HepG2 (cell line): ENCODE results near the gene FNBP1L. TPM values are rescaled to one million over a fixed set of nuclear protein-coding genes. Genes with fewer than 3 reads are reported as not detected.
A peak's percentile ranks its signal among the peaks of the same experiment; 100 is the strongest.

Source experiments
- BATF2 ChIP-seq: sonication (generic); formaldehyde crosslinking; IDR thresholded peaks from 2 replicates; pipeline ENCODE4 v1.8.0; 2022; ENCODE audit warnings: mild to moderate bottlenecking, missing genetic modification reagents, moderate library complexity
- CHCHD3 ChIP-seq: sonication (generic); formaldehyde crosslinking; IDR thresholded peaks from 2 replicates; pipeline ENCODE4 v1.8.0; 2022; ENCODE audit warnings: mild to moderate bottlenecking, missing genetic modification reagents, moderate library complexity
- DR1 ChIP-seq: sonication (generic); formaldehyde crosslinking; IDR thresholded peaks from 2 replicates; pipeline ENCODE4 v1.8.0; 2021; ENCODE audit warnings: mild to moderate bottlenecking, missing genetic modification reagents, inconsistent platforms
- HNRNPK ChIP-seq: fragments of 200-400 bp; formaldehyde crosslinking; IDR thresholded peaks from 2 replicates; pipeline ENCODE4 v1.6.1; 2018; ENCODE audit warnings: low read length, low read depth, moderate library complexity, mild to moderate bottlenecking; ENCODE audit not compliant: poor library complexity, severe bottlenecking
- KAT7 ChIP-seq: IDR thresholded peaks from 2 replicates; pipeline ENCODE4 v1.6.1; 2018; ENCODE audit warnings: borderline replicate concordance, missing compliant biosample characterization
- MXD3 ChIP-seq: IDR thresholded peaks from 2 replicates; pipeline ENCODE4 v1.6.1; 2016; ENCODE audit warnings: mild to moderate bottlenecking, missing biosample characterization, missing genetic modification reagents
- NONO ChIP-seq, 2 experiments: fragments of 450-650 bp in 1 of 2; sonication (generic) in 1 of 2; formaldehyde crosslinking in 1 of 2; IDR thresholded peaks in 1 of 2; conservative IDR thresholded peaks in 1 of 2; 2 replicates each; pipeline versions ENCODE4 v1.6.1 to v1.8.0; 2017 to 2022; ENCODE audit warnings: mild to moderate bottlenecking in 1 of 2, missing genetic modification reagents in 1 of 2, moderate library complexity in 1 of 2
- NPAS2 ChIP-seq: sonication (generic); formaldehyde crosslinking; IDR thresholded peaks from 2 replicates; pipeline ENCODE4 v1.8.0; 2022; ENCODE audit warnings: mild to moderate bottlenecking, missing genetic modification reagents, borderline replicate concordance
- PHF5A ChIP-seq: IDR thresholded peaks from one replicate; pipeline ENCODE4 v1.6.1; 2018; ENCODE audit warnings: low read depth, missing genetic modification reagents; ENCODE audit not compliant: unreplicated experiment
- RNF2 ChIP-seq: fragments of 450-650 bp; conservative IDR thresholded peaks from 2 replicates; pipeline ENCODE4 v1.6.1; 2016; ENCODE audit warnings: low read depth
- SALL2 ChIP-seq: sonication (generic); formaldehyde crosslinking; IDR thresholded peaks from 2 replicates; pipeline ENCODE4 v1.8.1; 2023; ENCODE audit warnings: mild to moderate bottlenecking, missing genetic modification reagents, inconsistent platforms
- TAF1 ChIP-seq: sonication (generic); formaldehyde crosslinking; IDR thresholded peaks from 2 replicates; pipeline ENCODE4 v1.4.0; 2020; ENCODE audit warnings: missing genetic modification reagents
- TEF ChIP-seq: sonication (generic); formaldehyde crosslinking; IDR thresholded peaks from 2 replicates; pipeline ENCODE4 v1.5.0; 2020; ENCODE audit warnings: missing genetic modification reagents
- ZFYVE20 ChIP-seq: sonication (generic); formaldehyde crosslinking; IDR thresholded peaks from 2 replicates; pipeline ENCODE4 v1.8.0; 2023; ENCODE audit warnings: low read depth, mild to moderate bottlenecking, moderate library complexity, missing genetic modification reagents, borderline replicate concordance
- ZNF552 ChIP-seq: sonication (generic); formaldehyde crosslinking; IDR thresholded peaks from 2 replicates; pipeline ENCODE4 v1.9.0; 2022; ENCODE audit warnings: missing genetic modification reagents, mild to moderate bottlenecking, borderline replicate concordance
- ZNF839 ChIP-seq: sonication (generic); formaldehyde crosslinking; IDR thresholded peaks from 2 replicates; pipeline ENCODE4 v1.4.0; 2020; ENCODE audit warnings: missing genetic modification reagents, mild to moderate bottlenecking, borderline replicate concordance
- polyA plus RNA-seq, 8 experiments: library from polyadenylated mRNA; depleted of rRNA in 3 of 8; stranded (reverse) in 7 of 8; unstranded in 1 of 8; fragments of >200 nt; fragmentation: Illumina TruSeq in 4 of 8; extraction: Trizol in 4 of 8; gene quantifications; 2 replicates each; pipeline versions ENCODE4 v1.2.1 to v1.2.3, GENCODE V29; 2011 to 2016; ENCODE audit warnings: low read depth in 4 of 8, missing spikeins in 1 of 8, mixed read lengths in 1 of 8; ENCODE audit not compliant: insufficient read depth in 1 of 8
- total RNA-seq, 5 experiments: library from RNA; depleted of rRNA; stranded (reverse); fragments of >200 nt; fragmentation: Illumina TruSeq; extraction: Trizol; gene quantifications; 2 replicates each; pipeline ENCODE4 v1.2.3, GENCODE V29; 2016; ENCODE audit warnings: low read depth in 1 of 5
- TF ChIP-seq, protein P1 (sequence below): sonication (generic); formaldehyde crosslinking; IDR thresholded peaks from 2 replicates; pipeline ENCODE4 v1.4.0; 2020; ENCODE audit warnings: mild to moderate bottlenecking, missing genetic modification reagents

FNBP1L gene
- total and polyA plus RNA-seq, 2 of the 13 experiments (the other 11 are each of a cell fraction or from before 2014, with no cell fraction given), result 24.1 to 27.1 TPM

DNA sequence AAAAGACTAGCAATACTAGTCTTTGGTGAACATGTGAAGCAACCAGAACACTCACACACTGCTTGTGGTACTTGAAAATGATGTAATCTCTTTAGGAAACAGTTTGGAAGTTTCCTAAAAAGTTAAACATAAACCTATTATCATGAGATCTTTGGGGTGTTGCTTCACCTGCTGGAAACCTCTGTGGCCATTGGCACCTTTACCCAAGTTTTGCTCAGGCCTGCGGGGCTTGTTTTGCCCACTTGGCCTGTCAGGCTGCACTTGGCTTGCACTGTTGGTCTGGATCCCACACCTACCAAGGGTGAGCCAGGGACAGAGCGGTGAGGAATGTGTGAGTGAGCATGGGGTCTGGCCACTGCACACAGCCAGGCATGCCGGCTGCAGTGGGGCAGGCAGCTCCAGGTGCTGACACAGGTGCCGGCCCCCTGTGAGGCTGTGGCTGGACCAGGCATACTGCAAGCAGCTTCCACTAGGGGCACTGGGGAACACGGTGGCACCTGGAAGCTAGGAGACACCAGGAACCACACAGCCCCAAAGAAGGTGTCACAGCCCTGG is 14.4 kb upstream of the FNBP1L start (continued):
- TF ChIP-seq, protein P1, sequence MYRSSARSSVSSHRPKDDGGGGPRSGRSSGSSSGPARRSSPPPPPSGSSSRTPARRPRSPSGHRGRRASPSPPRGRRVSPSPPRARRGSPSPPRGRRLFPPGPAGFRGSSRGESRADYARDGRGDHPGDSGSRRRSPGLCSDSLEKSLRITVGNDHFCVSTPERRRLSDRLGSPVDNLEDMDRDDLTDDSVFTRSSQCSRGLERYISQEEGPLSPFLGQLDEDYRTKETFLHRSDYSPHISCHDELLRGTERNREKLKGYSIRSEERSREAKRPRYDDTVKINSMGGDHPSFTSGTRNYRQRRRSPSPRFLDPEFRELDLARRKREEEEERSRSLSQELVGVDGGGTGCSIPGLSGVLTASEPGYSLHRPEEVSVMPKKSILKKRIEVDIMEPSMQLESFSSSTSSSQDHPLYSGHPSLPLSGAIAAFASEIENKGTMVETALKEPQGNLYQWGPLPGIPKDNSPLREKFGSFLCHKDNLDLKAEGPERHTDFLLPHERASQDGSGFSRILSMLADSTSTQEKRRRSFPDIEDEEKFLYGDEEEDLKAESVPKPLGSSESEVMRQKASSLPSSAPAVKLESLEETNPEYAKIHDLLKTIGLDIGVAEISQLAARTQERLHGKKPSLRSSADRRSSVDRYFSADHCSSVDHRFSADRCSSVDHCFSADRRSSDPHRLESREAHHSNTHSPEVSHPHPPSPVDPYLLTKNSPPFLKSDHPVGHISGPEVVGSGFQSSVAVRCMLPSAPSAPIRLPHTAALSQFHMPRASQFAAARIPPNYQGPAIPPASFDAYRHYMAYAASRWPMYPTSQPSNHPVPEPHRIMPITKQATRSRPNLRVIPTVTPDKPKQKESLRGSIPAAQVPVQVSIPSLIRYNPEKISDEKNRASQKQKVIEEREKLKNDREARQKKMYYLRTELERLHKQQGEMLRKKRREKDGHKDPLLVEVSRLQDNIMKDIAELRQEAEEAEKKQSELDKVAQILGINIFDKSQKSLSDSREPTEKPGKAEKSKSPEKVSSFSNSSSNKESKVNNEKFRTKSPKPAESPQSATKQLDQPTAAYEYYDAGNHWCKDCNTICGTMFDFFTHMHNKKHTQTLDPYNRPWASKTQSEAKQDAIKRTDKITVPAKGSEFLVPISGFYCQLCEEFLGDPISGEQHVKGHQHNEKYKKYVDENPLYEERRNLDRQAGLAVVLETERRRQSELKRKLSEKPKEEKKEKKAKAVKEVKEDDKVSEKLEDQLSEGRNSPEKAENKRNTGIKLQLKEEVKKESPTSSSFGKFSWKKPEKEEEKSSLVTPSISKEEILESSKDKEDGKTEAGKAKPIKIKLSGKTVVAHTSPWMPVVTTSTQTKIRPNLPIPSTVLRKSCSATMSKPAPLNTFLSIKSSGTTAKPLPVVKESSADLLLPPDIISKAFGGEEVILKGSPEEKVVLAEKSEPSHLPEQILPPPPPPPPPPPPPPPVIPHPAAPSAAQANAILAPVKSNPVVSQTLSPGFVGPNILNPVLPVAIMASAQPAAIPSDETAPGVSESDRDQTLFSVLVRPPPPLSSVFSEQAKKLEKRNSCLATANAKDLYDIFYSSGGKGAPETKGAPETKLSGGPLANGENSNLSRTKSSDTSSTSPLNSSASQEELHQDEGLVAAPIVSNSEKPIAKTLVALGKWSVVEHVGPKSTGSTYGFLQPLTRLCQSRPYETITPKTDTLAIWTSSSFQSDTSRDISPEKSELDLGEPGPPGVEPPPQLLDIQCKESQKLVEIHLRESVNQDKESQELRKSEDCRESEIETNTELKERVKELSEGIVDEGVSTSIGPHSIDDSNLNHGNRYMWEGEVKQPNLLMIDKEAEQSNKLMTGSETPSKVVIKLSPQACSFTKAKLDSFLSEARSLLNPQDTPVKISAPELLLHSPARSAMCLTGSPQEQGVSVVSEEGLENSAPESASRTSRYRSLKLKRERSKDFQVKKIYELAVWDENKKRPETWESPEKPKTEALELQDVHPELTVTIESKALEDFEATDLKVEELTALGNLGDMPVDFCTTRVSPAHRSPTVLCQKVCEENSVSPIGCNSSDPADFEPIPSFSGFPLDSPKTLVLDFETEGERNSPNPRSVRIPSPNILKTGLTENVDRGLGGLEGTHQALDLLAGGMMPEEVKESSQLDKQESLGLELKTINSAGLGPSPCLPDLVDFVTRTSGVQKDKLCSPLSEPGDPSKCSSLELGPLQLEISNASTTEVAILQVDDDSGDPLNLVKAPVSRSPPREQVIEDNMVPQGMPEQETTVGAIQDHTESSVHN, result no peak
- TF ChIP-seq CHCHD3 (CRISPR knock-in tag), result no peak
- TF ChIP-seq RNF2, result no peak
- no peak for TF ChIP-seq PHF5A (CRISPR knock-in tag)
- no peak for TF ChIP-seq KAT7 (CRISPR knock-in tag)
- no peak for TF ChIP-seq SALL2 (CRISPR knock-in tag)
- TF ChIP-seq NPAS2 (CRISPR knock-in tag), result no peak
- no peak for TF ChIP-seq TEF (CRISPR knock-in tag)
- TF ChIP-seq ZFYVE20 (CRISPR knock-in tag), result no peak
- no peak for TF ChIP-seq MXD3 (CRISPR knock-in tag)
- no peak for TF ChIP-seq DR1 (CRISPR knock-in tag)
- TF ChIP-seq HNRNPK, result no peak
- TF ChIP-seq ZNF839 (CRISPR knock-in tag), result no peak
- no peak for TF ChIP-seq NONO (IDR thresholded peaks at IDR 0.05)
- 0 out of 2 replicates have a peak, but pooled peaks have one; percentile 39 for TF ChIP-seq NONO (CRISPR knock-in tag; conservative IDR thresholded peaks at IDR 0.05)
- no peak for TF ChIP-seq ZNF552 (CRISPR knock-in tag)
- no peak for TF ChIP-seq BATF2 (CRISPR knock-in tag)
- 0 out of 2 replicates have a peak, but pooled peaks have one; percentile 19 for TF ChIP-seq TAF1 (CRISPR knock-in tag)
